HEK293 (cell line): ENCODE results near the gene PNKD.

Experiments used
- CTCF ChIP-seq: fragments of 450-650 bp; formaldehyde crosslinking; IDR thresholded peaks from 2 replicates; pipeline ENCODE4 v1.5.1; 2016; ENCODE audit warnings: missing biosample characterization, missing genetic modification characterization
- KLF9 ChIP-seq: fragments of 450-650 bp; formaldehyde crosslinking; IDR thresholded peaks from 2 replicates; pipeline ENCODE4 v1.5.1; 2016; ENCODE audit warnings: missing biosample characterization, missing genetic modification characterization, low read depth
- RBAK ChIP-seq: fragments of 450-650 bp; formaldehyde crosslinking; IDR thresholded peaks from 2 replicates; pipeline ENCODE4 v1.5.1; 2016; ENCODE audit warnings: missing biosample characterization, missing genetic modification characterization
- ZNF280D ChIP-seq: fragments of 450-650 bp; formaldehyde crosslinking; IDR thresholded peaks from 2 replicates; pipeline ENCODE4 v1.5.1; 2016; ENCODE audit warnings: missing biosample characterization, missing genetic modification characterization
- ZNF398 ChIP-seq: fragments of 450-650 bp; formaldehyde crosslinking; IDR thresholded peaks from 2 replicates; pipeline ENCODE4 v1.5.1; 2017; ENCODE audit warnings: missing biosample characterization, missing genetic modification characterization

- TF ChIP-seq RBAK (tag by site-specific recombination) (no peak), CTCF (no peak), ZNF398 (no peak), KLF9 (tag by site-specific recombination) (no peak), ZNF280D (tag by site-specific recombination) (no peak)
These were observed 107.7 kb downstream of the PNKD start for GRCh38 chr2:218378053-218378452.
